H9 (cell line): ENCODE results near the gene FAM227B. TPM values are rescaled to one million over a fixed set of nuclear protein-coding genes. Genes with fewer than 3 reads are reported as not detected.
"Not testable (repeated sequence)": the region's sequence is repeated elsewhere in the genome, so short reads cannot be mapped to it uniquely, and the experiment has no call there.

Experiments
- DNase-seq: peaks from one replicate; pipeline ENCODE4 v3.0.0-alpha.2; 2017
- H2AFZ ChIP-seq: one replicate; pipeline ENCODE4 v1.6.1; 2013; ENCODE audit warnings: mild to moderate bottlenecking, low read length, control low read depth, moderate library complexity
- H2AK5ac ChIP-seq: 2 replicates; pipeline ENCODE4 v1.6.1; 2013; ENCODE audit warnings: low read length, control low read depth, mixed read lengths; ENCODE audit not compliant: insufficient read length
- H2BK120ac ChIP-seq: one replicate; pipeline ENCODE4 v1.6.1; 2013; ENCODE audit warnings: low read depth, mild to moderate bottlenecking, low read length, control low read depth, inconsistent platforms; ENCODE audit not compliant: poor library complexity, severe bottlenecking
- H2BK12ac ChIP-seq: 2 replicates; pipeline ENCODE4 v1.6.1; 2013; ENCODE audit warnings: low read length, control low read depth, mixed read lengths, low read depth; ENCODE audit not compliant: insufficient read length
- H2BK15ac ChIP-seq: 2 replicates; pipeline ENCODE4 v1.6.1; 2013; ENCODE audit warnings: low read depth, low read length, control low read depth
- H2BK20ac ChIP-seq: one replicate; pipeline ENCODE4 v1.6.1; 2013; ENCODE audit warnings: low read depth, mild to moderate bottlenecking, low read length, control low read depth, inconsistent platforms; ENCODE audit not compliant: poor library complexity, severe bottlenecking
- H2BK5ac ChIP-seq: 2 replicates; pipeline ENCODE4 v1.6.1; 2013; ENCODE audit warnings: low read length, control low read depth, mixed read lengths; ENCODE audit not compliant: insufficient read length
- H3K14ac ChIP-seq: 2 replicates; pipeline ENCODE4 v1.6.1; 2013; ENCODE audit warnings: low read length, control low read depth; ENCODE audit not compliant: insufficient read depth
- H3K18ac ChIP-seq: 2 replicates; pipeline ENCODE4 v1.6.1; 2013; ENCODE audit warnings: low read depth, mild to moderate bottlenecking, mixed read lengths, low read length, control low read depth; ENCODE audit not compliant: insufficient read length
- H3K23ac ChIP-seq: 2 replicates; pipeline ENCODE4 v1.6.1; 2013; ENCODE audit warnings: low read length, control low read depth, mixed read lengths, low read depth; ENCODE audit not compliant: insufficient read length
- H3K23me2 ChIP-seq: 2 replicates; pipeline ENCODE4 v1.6.1; 2013; ENCODE audit warnings: low read depth, mild to moderate bottlenecking, mixed read lengths, low read length, control low read depth; ENCODE audit not compliant: insufficient read length, poor library complexity, severe bottlenecking
- H3K27ac ChIP-seq: 2 replicates; pipeline ENCODE4 v1.5.1; 2013; ENCODE audit warnings: low read length, control low read depth, mixed read lengths, low read depth; ENCODE audit not compliant: insufficient read length
- H3K27me3 ChIP-seq: 2 replicates; pipeline ENCODE4 v1.6.1; 2013; ENCODE audit warnings: low read length, control low read depth, inconsistent platforms; ENCODE audit not compliant: insufficient read depth
- H3K4ac ChIP-seq: 2 replicates; pipeline ENCODE4 v1.6.1; 2013; ENCODE audit warnings: low read depth, mild to moderate bottlenecking, control low read depth, inconsistent platforms, low read length, moderate library complexity
- H3K4me1 ChIP-seq: 2 replicates; pipeline ENCODE4 v1.6.1; 2013; ENCODE audit warnings: low read length, control low read depth, inconsistent platforms; ENCODE audit not compliant: insufficient read depth
- H3K4me2 ChIP-seq: 2 replicates; pipeline ENCODE4 v1.6.1; 2013; ENCODE audit warnings: low read length, control low read depth, mixed read lengths; ENCODE audit not compliant: insufficient read length, insufficient read depth
- H3K56ac ChIP-seq: 2 replicates; pipeline ENCODE4 v1.6.1; 2013; ENCODE audit warnings: low read depth, mild to moderate bottlenecking, mixed read lengths, low read length, control low read depth; ENCODE audit not compliant: insufficient read length
- H3K79me1 ChIP-seq: 2 replicates; pipeline ENCODE4 v1.6.1; 2013; ENCODE audit warnings: low read depth, mild to moderate bottlenecking, moderate library complexity, low read length, control low read depth, inconsistent platforms; ENCODE audit not compliant: insufficient read depth, poor library complexity, severe bottlenecking
- H3K79me2 ChIP-seq: 2 replicates; pipeline ENCODE4 v1.6.1; 2013; ENCODE audit warnings: low read length, control low read depth, inconsistent platforms; ENCODE audit not compliant: insufficient read depth
- H3K9ac ChIP-seq: 2 replicates; pipeline ENCODE4 v1.6.1; 2013; ENCODE audit warnings: low read length, control low read depth, mixed read lengths; ENCODE audit not compliant: insufficient read length; ENCODE audit errors: extremely low read depth
- H3K9me3 ChIP-seq: one replicate; pipeline ENCODE4 v1.6.1; 2013; ENCODE audit warnings: low read depth, low read length, inconsistent platforms; ENCODE audit not compliant: control insufficient read depth
- H3T11ph ChIP-seq: one replicate; pipeline ENCODE4 v1.6.1; 2013; ENCODE audit warnings: mild to moderate bottlenecking, low read length, control low read depth, inconsistent platforms
- H4K20me1 ChIP-seq: one replicate; pipeline ENCODE4 v1.6.1; 2013; ENCODE audit not compliant: control insufficient read depth, insufficient read length, insufficient read depth
- H4K5ac ChIP-seq: 2 replicates; pipeline ENCODE4 v1.6.1; 2013; ENCODE audit warnings: low read depth, mild to moderate bottlenecking, mixed read lengths, low read length, control low read depth; ENCODE audit not compliant: insufficient read length
- H4K8ac ChIP-seq: replicated peaks from 2 replicates; pipeline ENCODE4 v1.6.1; 2013; ENCODE audit warnings: low read length, control low read depth, mixed read lengths, low read depth; ENCODE audit not compliant: insufficient read length
- H4K91ac ChIP-seq: 2 replicates; pipeline ENCODE4 v1.6.1; 2013; ENCODE audit warnings: low read depth, mild to moderate bottlenecking, moderate library complexity, mixed read lengths, low read length, control low read depth; ENCODE audit not compliant: insufficient read length
- H3K27ac Mint-ChIP-seq, 3 experiments: 2 replicates in 2 of 3; 3 replicates in 1 of 3; pipeline ENCODE4 v1.8.0; 2020 to 2021; ENCODE audit warnings: mixed read lengths in 3 of 3, mild to moderate bottlenecking in 1 of 3, moderate library complexity in 1 of 3
- H3K27me3 Mint-ChIP-seq: 2 replicates; pipeline ENCODE4 v1.8.0; 2021; ENCODE audit warnings: low read depth, mild to moderate bottlenecking, moderate library complexity, mixed read lengths
- H3K36me3 Mint-ChIP-seq, 3 experiments: 2 replicates in 2 of 3; 3 replicates in 1 of 3; pipeline ENCODE4 v1.8.0; 2020 to 2021; ENCODE audit warnings: low read depth in 3 of 3, mixed read lengths in 3 of 3; ENCODE audit not compliant: insufficient read depth in 1 of 3
- H3K4me1 Mint-ChIP-seq, 2 experiments: 2 replicates each; pipeline ENCODE4 v1.8.0; 2020; ENCODE audit warnings: mixed read lengths in 2 of 2
- H3K4me3 Mint-ChIP-seq, 2 experiments: 2 replicates in 1 of 2; 3 replicates in 1 of 2; pipeline ENCODE4 v1.8.0; 2020 to 2021; ENCODE audit warnings: mild to moderate bottlenecking in 2 of 2, mixed read lengths in 2 of 2, moderate library complexity in 1 of 2
- H3K9me3 Mint-ChIP-seq, 2 experiments: 2 replicates in 1 of 2; 3 replicates in 1 of 2; pipeline ENCODE4 v1.8.0; 2020; ENCODE audit warnings: mild to moderate bottlenecking in 2 of 2, mixed read lengths in 2 of 2, moderate library complexity in 1 of 2
- WGBS: extraction: QIAGEN DNeasy Blood & Tissue Kit; methylation state at CpG from one replicate; pipeline ENCODE4 v1.1.7; 2013; ENCODE audit warnings: missing lambda C conversion rate, low lambda C conversion rate, mixed read lengths; ENCODE audit not compliant: insufficient read length; ENCODE audit errors: extremely low coverage; 5-methylcytosine and 5-hydroxymethylcytosine counted together
- total RNA-seq: library from RNA; stranded (reverse); gene quantifications from 2 replicates; pipeline ENCODE4 v1.2.1, GENCODE V29; 2021
- TF ChIP-seq, protein P1 (sequence below): fragments of 200-600 bp; sonication (generic); conservative IDR thresholded peaks from 3 replicates; pipeline ENCODE4 v1.8.0; 2021; ENCODE audit warnings: antibody characterized with exemption, mild to moderate bottlenecking

The FAM227B gene
- total RNA-seq, 1 experiment from 2014 or later: 5.5 TPM

- Mint-ChIP-seq H3K4me3 (no peak overlapping the region), H3K36me3 (no peaks in the 10 kb centered on the region), H3K27me3 (no peaks in the 10 kb centered on the region), H3K9me3 (no peaks in the 10 kb centered on the region), H3K27ac (no peak overlapping the region), H3K4me1 (peaks cover 0 to 3% of the 10 kb centered on the region in 2 experiments; a peak in 2 of 4 replicates)
- Histone ChIP-seq H4K20me1 (no peaks in the 10 kb centered on the region), H2BK5ac (no peak overlapping the region), H3K56ac (no peak overlapping the region), H3K4me1 (no peaks in the 10 kb centered on the region), H3K9ac (no peak overlapping the region), H3K23me2 (no peaks in the 10 kb centered on the region), H3K18ac (no peak overlapping the region), H2AK5ac (no peak overlapping the region), H3K79me1 (no peaks in the 10 kb centered on the region), H4K5ac (no peak overlapping the region), H3K23ac (no peak overlapping the region), H3K4ac (no peak overlapping the region), H2AFZ (no peak overlapping the region), H2BK12ac (no peak overlapping the region), H3T11ph (no peak overlapping the region), H3K79me2 (no peaks in the 10 kb centered on the region), H2BK20ac (no peak overlapping the region), H3K14ac (no peak overlapping the region), H3K9me3 (no peaks in the 10 kb centered on the region), H4K8ac (no peak overlapping the region), H2BK120ac (no peak overlapping the region), H3K27ac (no peak overlapping the region), H4K91ac (no peak overlapping the region), H2BK15ac (no peak overlapping the region), H3K4me2 (no peak overlapping the region), H3K27me3 (no peaks in the 10 kb centered on the region)
- TF ChIP-seq, protein P1, sequence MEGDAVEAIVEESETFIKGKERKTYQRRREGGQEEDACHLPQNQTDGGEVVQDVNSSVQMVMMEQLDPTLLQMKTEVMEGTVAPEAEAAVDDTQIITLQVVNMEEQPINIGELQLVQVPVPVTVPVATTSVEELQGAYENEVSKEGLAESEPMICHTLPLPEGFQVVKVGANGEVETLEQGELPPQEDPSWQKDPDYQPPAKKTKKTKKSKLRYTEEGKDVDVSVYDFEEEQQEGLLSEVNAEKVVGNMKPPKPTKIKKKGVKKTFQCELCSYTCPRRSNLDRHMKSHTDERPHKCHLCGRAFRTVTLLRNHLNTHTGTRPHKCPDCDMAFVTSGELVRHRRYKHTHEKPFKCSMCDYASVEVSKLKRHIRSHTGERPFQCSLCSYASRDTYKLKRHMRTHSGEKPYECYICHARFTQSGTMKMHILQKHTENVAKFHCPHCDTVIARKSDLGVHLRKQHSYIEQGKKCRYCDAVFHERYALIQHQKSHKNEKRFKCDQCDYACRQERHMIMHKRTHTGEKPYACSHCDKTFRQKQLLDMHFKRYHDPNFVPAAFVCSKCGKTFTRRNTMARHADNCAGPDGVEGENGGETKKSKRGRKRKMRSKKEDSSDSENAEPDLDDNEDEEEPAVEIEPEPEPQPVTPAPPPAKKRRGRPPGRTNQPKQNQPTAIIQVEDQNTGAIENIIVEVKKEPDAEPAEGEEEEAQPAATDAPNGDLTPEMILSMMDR: no peak
- no CpG with 5 or more reads among the region's 1 CpG for WGBS
- DNase-seq: no peak
These were observed 129.7 kb downstream of the FAM227B start for GRCh38 chr15:49490966-49491365.

- H3K18ac ChIP-seq, H3K4me3 Mint-ChIP-seq: not testable (repeated sequence)
These were observed 135.2 kb downstream of the FAM227B start for GRCh38 chr15:49485401-49485800.

More at GRCh38 chr15:49485401-49485800, 135.2 kb downstream of the FAM227B start:
- not testable (repeated sequence) for H3K23me2 ChIP-seq, H3K9ac ChIP-seq, H3K4ac ChIP-seq, H3K14ac ChIP-seq, H4K20me1 ChIP-seq, H4K5ac ChIP-seq, H2BK20ac ChIP-seq, H3K79me2 ChIP-seq, H3K4me1 Mint-ChIP-seq, H2AK5ac ChIP-seq, H3K4me1 ChIP-seq, H2BK12ac ChIP-seq, H4K91ac ChIP-seq, H3K9me3 ChIP-seq, H3K23ac ChIP-seq, H3K4me2 ChIP-seq, H3K56ac ChIP-seq, H2AFZ ChIP-seq, DNase-seq, H3K79me1 ChIP-seq, H2BK120ac ChIP-seq, H4K8ac ChIP-seq, H3K27me3 Mint-ChIP-seq, H2BK5ac ChIP-seq, H3K36me3 Mint-ChIP-seq, H3K9me3 Mint-ChIP-seq, H3K27ac ChIP-seq, H3K27me3 ChIP-seq, H3T11ph ChIP-seq, H3K27ac Mint-ChIP-seq, H2BK15ac ChIP-seq
- WGBS: no CpG with 5 or more reads among the region's 1 CpG
